ENCODE measurements around the gene CCDC92B.

GRCh38 chr17:2798188-2798587, 48.7 kb upstream of the CCDC92B start:
- TF ChIP-seq CTCF (IDR thresholded peaks at IDR 0.05) (no peak), POLR2A (IDR thresholded peaks at IDR 0.05) (no peak)

All from ovary (tissue), 3 donors.